Activated CD4-positive, alpha-beta memory T cell treated with anti-CD3 and anti-CD28 coated beads, Interleukin-2, amount 10 ng/mL, durations not matched to agents 7 days and 5 days (primary cell): ENCODE measurements around the gene CYBB. TPM values are rescaled to one million over a fixed set of nuclear protein-coding genes. Genes with fewer than 3 reads are reported as not detected.
A peak's percentile ranks its signal among the peaks of the same experiment; 100 is the strongest.

Source experiments
- CTCF ChIA-PET: fragments of 350-600 bp; sonication (Branson Sonifier 250); formaldehyde crosslinking; loops from one replicate; lab custom pipeline; 2021; ENCODE audit warnings: antibody characterized with exemption, inconsistent platforms; lab: Charles Lee
- POLR2A ChIA-PET: fragments of 350-600 bp; sonication (Branson Sonifier 250); formaldehyde crosslinking; loops from one replicate; lab custom pipeline; 2021; ENCODE audit warnings: antibody characterized with exemption; lab: Charles Lee
- DNase-seq: peaks from one replicate; pipeline ENCODE4 v3.0.0-alpha.2; 2020
- H3K27ac Mint-ChIP-seq: one replicate; pipeline ENCODE4 v1.8.0; 2021; ENCODE audit warnings: mild to moderate bottlenecking, mixed read lengths
- H3K27me3 Mint-ChIP-seq: one replicate; pipeline ENCODE4 v1.8.0; 2021; ENCODE audit warnings: mixed read lengths
- H3K36me3 Mint-ChIP-seq: one replicate; pipeline ENCODE4 v1.8.0; 2021; ENCODE audit warnings: low read depth, mixed read lengths
- H3K4me1 Mint-ChIP-seq: one replicate; pipeline ENCODE4 v1.8.0; 2021; ENCODE audit warnings: mixed read lengths
- H3K4me3 Mint-ChIP-seq: one replicate; pipeline ENCODE4 v1.8.0; 2021; ENCODE audit warnings: mild to moderate bottlenecking, mixed read lengths
- H3K9me3 Mint-ChIP-seq: one replicate; pipeline ENCODE4 v1.8.0; 2021; ENCODE audit warnings: mixed read lengths
- total RNA-seq, 2 experiments: library from RNA; stranded (reverse); gene quantifications; one replicate each; pipeline ENCODE4 v1.2.3, GENCODE V29; 2021

CYBB gene
- total RNA-seq = not detected

DNA sequence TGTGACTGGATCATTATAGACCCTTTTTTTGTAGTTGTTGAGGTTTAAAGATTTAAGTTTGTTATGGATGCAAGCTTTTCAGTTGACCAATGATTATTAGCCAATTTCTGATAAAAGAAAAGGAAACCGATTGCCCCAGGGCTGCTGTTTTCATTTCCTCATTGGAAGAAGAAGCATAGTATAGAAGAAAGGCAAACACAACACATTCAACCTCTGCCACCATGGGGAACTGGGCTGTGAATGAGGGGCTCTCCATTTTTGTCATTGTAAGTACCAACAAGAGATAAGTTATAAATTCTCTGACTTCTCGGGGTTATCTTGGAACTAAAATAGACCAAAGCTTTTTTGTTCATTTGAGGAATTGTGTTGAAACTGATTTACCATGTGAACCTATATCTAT lies at the start of gene CYBB:
Gene CYBB (plus strand): TSS at position 203 of the 400 bp plus-strand sequence. CDS start 19 bp downstream, at position 222.
- POLR2A ChIA-PET = no interaction called here
- Mint-ChIP-seq H3K4me3 (no peak within 1 kb of the TSS), H3K27ac (no peak within 1 kb of the TSS), H3K27me3 (no peaks in the 10 kb centered on the region), H3K36me3 (no peaks in the 10 kb centered on the region), H3K9me3 (no peaks in the 10 kb centered on the region), H3K4me1 (peaks cover 19% of the 10 kb centered on the region)
- CTCF ChIA-PET = no interaction called here
- DNase-seq = no peak

GRCh38 chrX:37745354-37745753 lies 34.5 kb upstream of the CYBB start:
- Mint-ChIP-seq H3K36me3 (no peaks in the 10 kb centered on the region), H3K4me1 (peaks cover 17% of the 10 kb centered on the region), H3K27me3 (peaks cover 3% of the 10 kb centered on the region), H3K9me3 (no peaks in the 10 kb centered on the region), H3K27ac (peak overlapping the region; percentile 42), H3K4me3 (no peak overlapping the region)
- CTCF ChIA-PET = interaction anchor here (0.7 to 5.9 kb wide), 13 partner anchors 9 to 421 kb away, joined by 3 to 123 read pairs (median 4); no protein-coding TSS in a partner anchor
- POLR2A ChIA-PET = interaction anchor here (1.0 kb wide), 1 partner anchor 78 kb away, joined by 4 read pairs; no protein-coding TSS in a partner anchor
- peak; percentile 79 for DNase-seq

- Mint-ChIP-seq H3K36me3 (no peaks in the 10 kb centered on the region), H3K4me1 (peaks cover 17% of the 10 kb centered on the region), H3K27me3 (peaks cover 3% of the 10 kb centered on the region), H3K27ac (no peak overlapping the region), H3K4me3 (no peak overlapping the region), H3K9me3 (no peaks in the 10 kb centered on the region)
- no peak for DNase-seq
- POLR2A ChIA-PET = interaction anchor here (1.0 kb wide), 1 partner anchor 78 kb away, joined by 4 read pairs; no protein-coding TSS in a partner anchor
- CTCF ChIA-PET = interaction anchor here (0.7 to 5.9 kb wide), 12 partner anchors 8 to 421 kb away, joined by 3 to 123 read pairs (median 4); no protein-coding TSS in a partner anchor
Measured at GRCh38 chrX:37745835-37746217, 34.0 kb upstream of the CYBB start.

- CTCF ChIA-PET = interaction anchor here (0.7 to 5.9 kb wide), 8 partner anchors 8 to 420 kb away, joined by 3 to 123 read pairs (median 4); no protein-coding TSS in a partner anchor
- H3K4me3 Mint-ChIP-seq = no peak overlapping the region
- peak; percentile 18 for DNase-seq
Measured at GRCh38 chrX:37746218-37746941, 33.5 kb upstream of the CYBB start.

DNA sequence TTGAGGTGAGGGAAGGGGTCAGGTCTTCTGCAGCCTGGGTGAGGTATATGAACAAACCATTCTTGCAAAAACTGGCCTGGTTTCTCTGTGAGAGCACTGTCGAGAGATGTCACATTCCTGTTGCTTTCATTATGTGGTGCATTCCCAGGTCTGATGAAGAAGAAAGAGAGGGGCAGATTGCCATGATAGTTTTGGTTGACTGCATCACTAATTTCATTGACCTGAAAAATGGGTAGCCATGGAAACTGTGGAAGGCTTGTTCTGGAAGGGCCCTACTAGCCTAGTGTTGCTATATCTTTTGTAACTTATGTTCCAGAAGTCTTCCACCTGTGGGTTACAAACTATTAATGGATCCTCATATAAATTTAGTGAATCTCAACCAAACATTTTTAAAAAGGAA lies 32.9 kb upstream of the CYBB start:
- Mint-ChIP-seq H3K27me3 (peaks cover 3% of the 10 kb centered on the region), H3K27ac (no peak overlapping the region), H3K36me3 (no peaks in the 10 kb centered on the region), H3K4me3 (no peak overlapping the region), H3K9me3 (no peaks in the 10 kb centered on the region), H3K4me1 (peaks cover 22% of the 10 kb centered on the region)
- CTCF ChIA-PET = interaction anchor here (5.9 kb wide), 1 partner anchor 78 kb away, joined by 123 read pairs; no protein-coding TSS in a partner anchor
- DNase-seq = no peak
- POLR2A ChIA-PET = no interaction called here

More at GRCh38 chrX:37746218-37746941, 33.5 kb upstream of the CYBB start:
- no peaks in the 10 kb centered on the region for H3K9me3 Mint-ChIP-seq
- H3K27me3 Mint-ChIP-seq = peaks cover 3% of the 10 kb centered on the region
- no peak overlapping the region for H3K27ac Mint-ChIP-seq
- POLR2A ChIA-PET = interaction anchor here (1.0 kb wide), 1 partner anchor 77 kb away, joined by 4 read pairs; no protein-coding TSS in a partner anchor
- peaks cover 19% of the 10 kb centered on the region for H3K4me1 Mint-ChIP-seq
- no peaks in the 10 kb centered on the region for H3K36me3 Mint-ChIP-seq

GRCh38 chrX:37752281-37752680 lies 27.6 kb upstream of the CYBB start:
- DNase-seq = no peak
- Mint-ChIP-seq H3K4me1 (peaks cover 6% of the 10 kb centered on the region), H3K9me3 (no peaks in the 10 kb centered on the region), H3K27ac (no peak overlapping the region), H3K4me3 (no peak overlapping the region), H3K27me3 (no peaks in the 10 kb centered on the region), H3K36me3 (peaks cover 3% of the 10 kb centered on the region)
- POLR2A ChIA-PET = no interaction called here
- CTCF ChIA-PET = no interaction called here

- H3K9me3 Mint-ChIP-seq = no peaks in the 10 kb centered on the region
- DNase-seq = no peak
- ChIA-PET CTCF (interaction anchor here (1.2 kb wide), 1 partner anchor 72 kb away, joined by 7 read pairs; no protein-coding TSS in a partner anchor), POLR2A (interaction anchor here (1.6 kb wide), 1 partner anchor 72 kb away, joined by 7 read pairs; no protein-coding TSS in a partner anchor)
- peaks cover 6% of the 10 kb centered on the region for H3K4me1 Mint-ChIP-seq
- no peaks in the 10 kb centered on the region for H3K27me3 Mint-ChIP-seq
- peak overlapping the region; percentile 26 for H3K27ac Mint-ChIP-seq
- peaks cover 3% of the 10 kb centered on the region for H3K36me3 Mint-ChIP-seq
- no peak overlapping the region for H3K4me3 Mint-ChIP-seq
Measured at GRCh38 chrX:37752936-37753335, 26.9 kb upstream of the CYBB start.

DNA sequence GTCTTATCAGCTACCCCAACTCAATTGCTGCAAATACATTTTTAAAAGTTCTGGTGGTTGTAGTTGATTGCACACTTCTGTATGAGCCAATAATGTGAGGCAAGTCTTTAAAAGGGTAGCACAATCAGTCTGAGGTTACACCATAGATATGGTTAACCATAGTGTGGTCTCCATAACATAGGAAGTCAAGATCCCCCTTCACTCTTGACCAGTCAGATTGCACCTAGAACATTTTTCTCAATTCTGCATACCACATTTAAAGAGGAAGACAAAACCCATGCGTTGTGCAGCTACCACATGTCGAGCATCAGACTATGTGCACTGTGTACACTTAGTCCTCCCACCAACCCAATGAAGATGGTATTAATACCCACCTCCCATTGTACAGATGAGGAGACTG lies 26.5 kb upstream of the CYBB start:
- Mint-ChIP-seq H3K27ac (peak overlapping the region; percentile 26), H3K36me3 (peaks cover 3% of the 10 kb centered on the region), H3K4me3 (no peak overlapping the region), H3K27me3 (no peaks in the 10 kb centered on the region), H3K4me1 (peaks cover 6% of the 10 kb centered on the region), H3K9me3 (no peaks in the 10 kb centered on the region)
- ChIA-PET CTCF (interaction anchor here (1.2 kb wide), 1 partner anchor 72 kb away, joined by 7 read pairs; no protein-coding TSS in a partner anchor), POLR2A (interaction anchor here (1.6 kb wide), 1 partner anchor 72 kb away, joined by 7 read pairs; no protein-coding TSS in a partner anchor)
- no peak for DNase-seq

DNA sequence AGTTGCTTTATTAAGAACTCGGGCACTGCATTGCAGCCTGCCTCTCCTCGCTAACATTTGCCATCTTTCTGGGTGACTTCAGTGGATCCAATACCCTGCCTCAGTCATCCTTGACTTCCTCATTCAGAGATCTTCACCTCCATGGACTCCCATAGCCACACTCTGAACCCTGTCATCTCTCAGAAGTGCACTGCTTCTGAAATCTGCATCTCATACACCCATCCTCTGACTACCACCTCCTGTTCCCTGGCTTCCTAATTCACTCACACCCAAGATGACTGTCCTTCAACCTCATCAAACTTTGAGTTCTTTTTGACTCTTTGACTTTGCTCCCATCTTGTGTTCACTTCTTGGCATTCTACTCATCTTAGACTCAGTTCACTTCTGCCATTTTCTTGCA lies 25.3 kb upstream of the CYBB start:
- Mint-ChIP-seq H3K27me3 (no peaks in the 10 kb centered on the region), H3K36me3 (peaks cover 3% of the 10 kb centered on the region), H3K27ac (no peak overlapping the region), H3K4me1 (peaks cover 6% of the 10 kb centered on the region), H3K4me3 (no peak overlapping the region), H3K9me3 (no peaks in the 10 kb centered on the region)
- ChIA-PET POLR2A (no interaction called here), CTCF (interaction anchor here (0.7 kb wide), 1 partner anchor 9 kb away, joined by 4 read pairs; no protein-coding TSS in a partner anchor)
- no peak for DNase-seq

DNA sequence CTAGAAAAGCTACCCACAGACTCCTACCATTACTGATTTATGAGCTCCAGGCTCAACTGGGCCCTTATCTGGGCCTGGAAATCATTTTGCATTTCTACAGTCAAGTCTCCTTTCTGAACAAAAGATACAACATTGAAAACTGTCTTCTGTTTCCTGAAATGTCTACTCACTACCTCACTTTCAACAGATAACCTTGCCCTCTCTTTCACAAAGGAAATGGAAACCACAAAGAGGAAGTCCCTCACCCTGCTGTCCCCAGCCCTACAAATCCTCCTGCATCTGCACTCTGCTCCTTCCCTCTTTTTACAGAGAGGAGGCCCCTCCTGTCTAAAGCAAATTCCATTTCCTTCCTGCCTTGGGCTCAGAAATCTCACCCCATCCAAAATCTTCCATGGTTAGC lies 24.8 kb upstream of the CYBB start:
- ChIA-PET CTCF (no interaction called here), POLR2A (interaction anchor here (1.5 kb wide), 1 partner anchor 68 kb away, joined by 3 read pairs; no protein-coding TSS in a partner anchor)
- peak; percentile 40 for DNase-seq
- H3K9me3 Mint-ChIP-seq = no peaks in the 10 kb centered on the region
- peaks cover 3% of the 10 kb centered on the region for H3K36me3 Mint-ChIP-seq
- H3K27ac Mint-ChIP-seq = no peak overlapping the region
- peaks cover 6% of the 10 kb centered on the region for H3K4me1 Mint-ChIP-seq
- H3K27me3 Mint-ChIP-seq = no peaks in the 10 kb centered on the region
- no peak overlapping the region for H3K4me3 Mint-ChIP-seq

- CTCF ChIA-PET = no interaction called here
- Mint-ChIP-seq H3K27me3 (no peaks in the 10 kb centered on the region), H3K9me3 (no peaks in the 10 kb centered on the region), H3K4me3 (no peak overlapping the region), H3K4me1 (no peaks in the 10 kb centered on the region), H3K27ac (no peak overlapping the region), H3K36me3 (peaks cover 3% of the 10 kb centered on the region)
- POLR2A ChIA-PET = no interaction called here
- DNase-seq = no peak
Measured at GRCh38 chrX:37757082-37757481, 22.8 kb upstream of the CYBB start.

DNA sequence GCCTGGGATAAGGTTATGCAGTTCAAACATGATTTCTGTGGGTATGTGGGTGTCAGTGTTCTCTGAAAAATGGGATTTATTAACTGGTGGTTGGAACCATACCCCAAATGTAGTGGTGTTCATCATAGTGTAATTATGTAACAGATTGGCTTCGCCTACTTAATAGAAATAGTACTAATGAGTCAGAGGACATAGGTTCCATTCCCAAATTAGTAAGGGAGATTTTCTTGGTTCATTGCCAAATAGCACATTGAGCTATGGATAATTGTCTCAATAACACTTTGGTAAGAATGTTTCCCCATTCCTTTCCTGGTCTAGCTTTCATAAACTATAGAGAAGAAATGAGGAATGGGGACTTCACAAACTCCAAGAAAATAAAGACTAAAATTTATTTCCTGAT lies 20.5 kb upstream of the CYBB start:
- DNase-seq = no peak
- Mint-ChIP-seq H3K27me3 (no peaks in the 10 kb centered on the region), H3K27ac (no peak overlapping the region), H3K4me1 (no peaks in the 10 kb centered on the region), H3K36me3 (no peaks in the 10 kb centered on the region), H3K4me3 (no peak overlapping the region), H3K9me3 (no peaks in the 10 kb centered on the region)
- POLR2A ChIA-PET = no interaction called here
- CTCF ChIA-PET = no interaction called here

DNA sequence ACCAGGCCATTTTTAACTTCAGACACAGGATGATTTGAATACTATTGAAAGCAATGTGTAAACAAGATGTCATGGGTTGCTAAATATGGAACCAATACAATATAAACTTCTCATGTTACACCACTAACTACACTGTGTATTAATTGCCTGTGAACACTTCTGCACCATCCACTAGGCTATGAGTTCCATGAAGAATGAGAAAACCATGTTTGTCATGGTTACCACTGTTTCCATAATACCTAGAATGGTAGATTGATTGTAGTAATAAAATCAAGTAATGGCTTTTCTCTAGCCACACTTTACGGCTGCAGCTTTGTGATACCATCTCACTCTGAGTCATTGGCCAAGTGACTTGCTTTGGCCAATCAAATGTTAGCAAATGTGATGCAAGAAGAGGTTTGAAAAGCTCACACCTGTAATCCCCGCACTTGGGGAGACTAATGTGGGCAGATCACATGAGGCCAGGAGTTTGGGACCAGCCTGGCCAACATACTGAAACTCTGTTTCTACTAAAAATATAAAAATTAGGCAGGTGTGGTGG lies 19.9 kb upstream of the CYBB start:
- no peaks in the 10 kb centered on the region for H3K36me3 Mint-ChIP-seq

More for the DNA sequence above, 19.9 kb upstream of the CYBB start:
- no peaks in the 10 kb centered on the region for H3K4me1 Mint-ChIP-seq
- DNase-seq = no peak
- H3K27me3 Mint-ChIP-seq = no peaks in the 10 kb centered on the region
- H3K4me3 Mint-ChIP-seq = no peak overlapping the region
- no peaks in the 10 kb centered on the region for H3K9me3 Mint-ChIP-seq
- ChIA-PET CTCF (no interaction called here), POLR2A (no interaction called here)
- no peak overlapping the region for H3K27ac Mint-ChIP-seq
